Stimulated activated naive B cell treated with anti-CD40 and anti-IgM and Interleukin-4, amounts not matched to agents 10 μg/mL and 1 μg/mL and 100 μg/mL, for 72 hours (primary cell): ENCODE data around the gene SCFD2.
"Not testable (repeated sequence)": the region's sequence is repeated elsewhere in the genome, so short reads cannot be mapped to it uniquely, and the experiment has no call there.

Experiments used
- ATAC-seq, 2 donors: fragments of 150-1000 bp; cut with Tn5 transposase; replicated peaks; 2 replicates each; pipeline ENCODE4 v1.10.0; 2021; ENCODE audit warnings: moderate library complexity in 1 of 2
- DNase-seq: peaks from one replicate; pipeline ENCODE4 v3.0.0; 2021
- H3K27ac Mint-ChIP-seq: one replicate; pipeline ENCODE4 v1.8.0; 2022; ENCODE audit warnings: mild to moderate bottlenecking, mixed read lengths
- H3K27me3 Mint-ChIP-seq, 2 donors: one replicate each; pipeline ENCODE4 v1.8.0; 2022; ENCODE audit warnings: mixed read lengths in 2 of 2
- H3K36me3 Mint-ChIP-seq, 2 donors: one replicate each; pipeline ENCODE4 v1.8.0; 2022; ENCODE audit warnings: mixed read lengths in 2 of 2, mild to moderate bottlenecking in 1 of 2
- H3K4me1 Mint-ChIP-seq, 2 donors: one replicate each; pipeline ENCODE4 v1.8.0; 2022; ENCODE audit warnings: mixed read lengths in 2 of 2, mild to moderate bottlenecking in 1 of 2
- H3K4me3 Mint-ChIP-seq, 2 donors: one replicate each; pipeline ENCODE4 v1.8.0; 2022; ENCODE audit warnings: mild to moderate bottlenecking in 2 of 2, mixed read lengths in 2 of 2, moderate library complexity in 1 of 2
- H3K9me3 Mint-ChIP-seq, 2 donors: one replicate each; pipeline ENCODE4 v1.8.0; 2022; ENCODE audit warnings: mixed read lengths in 2 of 2, mild to moderate bottlenecking in 1 of 2

SCFD2 gene

DNA sequence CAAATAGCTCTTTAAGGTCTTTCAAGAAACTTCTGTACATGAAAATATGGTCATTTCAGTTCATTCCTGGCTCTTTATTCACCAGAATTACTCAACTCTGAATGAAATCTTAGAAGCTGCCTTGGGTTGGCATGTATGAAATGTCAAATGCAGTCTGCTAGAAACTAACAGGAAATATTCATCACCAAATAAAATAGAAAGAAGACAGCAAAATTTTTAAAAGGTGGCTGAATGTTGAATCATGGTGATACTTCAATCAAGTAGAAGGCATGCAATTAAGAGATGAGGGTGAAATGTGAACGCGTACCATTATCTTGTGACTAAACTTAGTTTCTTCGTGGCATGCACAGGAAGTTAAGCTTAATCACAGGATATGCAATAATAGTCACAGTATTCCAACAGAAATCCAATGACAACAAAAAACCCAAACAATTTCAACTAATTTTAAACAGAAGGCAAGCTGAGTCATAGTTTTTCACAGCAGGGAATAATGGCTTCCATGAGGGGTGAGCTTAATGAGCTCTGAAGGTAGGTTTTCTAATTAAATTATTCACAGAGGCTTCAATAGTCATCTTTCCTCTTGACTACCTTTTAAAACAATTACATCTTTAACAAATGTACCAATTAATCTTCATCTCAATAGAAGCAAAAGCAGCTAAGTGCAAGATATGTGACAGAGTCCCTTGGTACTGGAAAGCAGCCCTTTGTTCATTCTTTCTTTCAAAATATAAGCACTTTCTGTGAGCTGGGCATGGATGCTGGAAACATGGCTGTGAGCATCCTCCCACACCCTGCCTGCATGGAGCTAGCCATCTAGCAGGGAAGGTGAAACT is 44.5 kb downstream of the SCFD2 start:
- H3K27ac Mint-ChIP-seq: no peak overlapping the region

DNA sequence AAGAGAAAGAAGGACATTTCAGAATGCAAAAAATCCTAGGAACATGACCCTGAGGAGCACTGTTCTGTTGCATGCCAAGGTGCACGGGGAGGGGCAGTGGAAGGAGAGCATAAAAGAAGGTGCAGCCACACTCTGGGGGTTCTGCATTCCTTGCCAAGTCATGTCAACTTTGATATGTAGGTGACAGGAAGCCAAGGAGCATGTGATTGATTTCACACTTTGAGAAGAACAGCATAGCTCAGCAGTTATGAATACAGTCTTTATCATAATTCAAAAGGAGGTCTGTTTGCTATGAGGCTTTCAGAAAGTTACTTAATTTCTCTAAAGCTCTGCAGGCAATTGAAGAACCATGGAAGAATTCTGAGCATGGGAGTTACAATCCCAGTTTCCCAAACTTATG is 50.6 kb downstream of the SCFD2 start:
- no peak overlapping the region for H3K4me3 Mint-ChIP-seq
- H3K36me3 Mint-ChIP-seq: peaks cover 12 to 20% of the 10 kb centered on the region in 2 donors
- H3K27ac Mint-ChIP-seq: no peak overlapping the region
- no peaks in the 10 kb centered on the region for H3K27me3 Mint-ChIP-seq
- no peaks in the 10 kb centered on the region for H3K9me3 Mint-ChIP-seq
- no peak for DNase-seq
- peaks cover 8 to 17% of the 10 kb centered on the region in 2 donors for H3K4me1 Mint-ChIP-seq
- ATAC-seq: no peak

More for the DNA sequence above, 44.5 kb downstream of the SCFD2 start:
- DNase-seq: no peak
- peaks cover 11 to 24% of the 10 kb centered on the region in 2 donors for H3K4me1 Mint-ChIP-seq
- peaks cover 0 to 2% of the 10 kb centered on the region in 2 donors for H3K9me3 Mint-ChIP-seq
- H3K27me3 Mint-ChIP-seq: no peaks in the 10 kb centered on the region
- H3K36me3 Mint-ChIP-seq: peaks cover 10 to 13% of the 10 kb centered on the region in 2 donors
- ATAC-seq: no peak
- H3K4me3 Mint-ChIP-seq: no peak overlapping the region

DNA sequence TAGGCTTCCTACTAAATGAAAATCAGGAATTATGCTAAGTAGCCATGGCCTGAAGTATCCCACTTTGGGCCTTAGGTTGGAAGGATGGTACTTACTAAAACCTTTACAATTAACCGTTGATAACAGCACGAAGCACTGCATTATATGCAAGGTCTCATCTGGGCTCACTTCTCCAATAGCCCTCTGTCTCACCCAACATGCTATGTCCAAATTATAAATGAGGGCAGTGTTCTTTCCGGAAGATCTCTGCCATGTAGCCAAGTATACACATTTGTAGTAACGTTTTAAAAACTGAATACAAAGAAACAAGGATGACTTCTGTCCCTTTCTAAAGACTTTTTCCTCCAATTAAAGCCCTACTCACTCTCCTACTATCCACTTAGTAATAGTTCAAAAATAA is 51.6 kb downstream of the SCFD2 start:
- H3K36me3 Mint-ChIP-seq: peaks cover 13 to 22% of the 10 kb centered on the region in 2 donors
- DNase-seq (no peak), ATAC-seq (no peak)
- H3K4me1 Mint-ChIP-seq: peaks cover 12 to 22% of the 10 kb centered on the region in 2 donors
- H3K27me3 Mint-ChIP-seq: no peaks in the 10 kb centered on the region
- H3K27ac Mint-ChIP-seq: no peak overlapping the region
- H3K4me3 Mint-ChIP-seq: no peak overlapping the region
- no peaks in the 10 kb centered on the region for H3K9me3 Mint-ChIP-seq

DNA sequence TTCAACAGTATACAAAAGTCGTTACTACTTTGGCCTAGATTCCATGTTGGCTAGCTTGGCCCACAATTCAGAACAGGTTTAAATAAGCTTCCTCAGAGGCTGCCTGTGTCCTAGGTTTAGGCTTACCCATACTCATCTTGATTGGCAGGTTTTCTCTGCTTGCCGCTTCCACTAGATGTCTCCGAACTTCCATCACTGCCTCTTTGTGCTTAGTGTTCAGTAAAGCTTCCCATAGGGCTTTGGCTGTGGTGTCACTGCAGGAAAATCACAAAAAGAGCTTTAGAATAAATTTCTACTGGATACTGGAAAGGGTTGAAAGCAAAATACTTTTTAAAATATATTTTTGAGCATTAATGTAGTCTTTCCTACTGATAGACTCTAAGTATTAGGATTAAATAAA is 52.4 kb downstream of the SCFD2 start:
- Mint-ChIP-seq H3K4me3 (no peak overlapping the region), H3K9me3 (no peaks in the 10 kb centered on the region), H3K36me3 (peaks cover 14 to 27% of the 10 kb centered on the region in 2 donors), H3K4me1 (peaks cover 13 to 29% of the 10 kb centered on the region in 2 donors), H3K27me3 (no peaks in the 10 kb centered on the region), H3K27ac (no peak overlapping the region)
- no peak for DNase-seq
- no peak for ATAC-seq

DNA sequence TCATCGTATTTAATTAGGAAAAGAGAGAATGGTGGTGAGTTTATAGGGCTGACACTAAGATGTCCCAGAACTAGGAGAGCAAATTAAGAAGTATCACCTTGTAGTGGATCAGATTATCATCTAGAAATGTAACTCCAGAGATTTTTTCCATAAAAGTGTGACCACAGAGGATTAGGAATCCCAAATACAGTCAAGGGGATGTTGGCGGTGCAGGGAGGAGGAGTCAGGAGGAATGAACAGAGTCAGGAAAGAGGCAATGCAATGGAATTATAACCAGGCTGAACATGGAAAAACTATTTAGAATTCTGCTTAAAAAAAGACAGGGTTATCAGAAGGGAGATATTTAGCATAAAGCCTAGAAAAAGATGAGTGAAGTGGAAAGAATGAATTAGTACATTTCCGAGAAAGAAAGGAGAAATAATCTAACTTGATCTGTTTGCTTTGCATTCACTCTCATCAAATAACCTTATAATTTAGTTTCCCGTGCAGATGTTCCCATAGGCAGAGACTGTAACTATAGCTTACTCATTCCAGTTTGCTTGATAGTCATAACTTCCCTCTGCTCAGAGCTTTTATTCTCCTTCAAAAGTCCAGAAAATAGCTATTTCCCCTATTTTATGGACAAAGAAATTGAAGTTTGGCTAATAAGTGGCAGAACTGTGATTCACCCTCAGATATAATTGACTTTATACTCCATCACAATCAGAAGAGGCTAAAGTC is 56.4 kb downstream of the SCFD2 start:
- peak in 1 of 2 donors; percentile 44 for ATAC-seq
- H3K27me3 Mint-ChIP-seq: no peaks in the 10 kb centered on the region
- peaks cover 33 to 58% of the 10 kb centered on the region in 2 donors for H3K36me3 Mint-ChIP-seq
- peak overlapping the region; percentile 56 for H3K27ac Mint-ChIP-seq
- no peak for DNase-seq
- no peak overlapping the region for H3K4me3 Mint-ChIP-seq
- H3K9me3 Mint-ChIP-seq: peaks cover under 1 to 4% of the 10 kb centered on the region in 2 donors
- peaks cover 18 to 35% of the 10 kb centered on the region in 2 donors for H3K4me1 Mint-ChIP-seq

DNA sequence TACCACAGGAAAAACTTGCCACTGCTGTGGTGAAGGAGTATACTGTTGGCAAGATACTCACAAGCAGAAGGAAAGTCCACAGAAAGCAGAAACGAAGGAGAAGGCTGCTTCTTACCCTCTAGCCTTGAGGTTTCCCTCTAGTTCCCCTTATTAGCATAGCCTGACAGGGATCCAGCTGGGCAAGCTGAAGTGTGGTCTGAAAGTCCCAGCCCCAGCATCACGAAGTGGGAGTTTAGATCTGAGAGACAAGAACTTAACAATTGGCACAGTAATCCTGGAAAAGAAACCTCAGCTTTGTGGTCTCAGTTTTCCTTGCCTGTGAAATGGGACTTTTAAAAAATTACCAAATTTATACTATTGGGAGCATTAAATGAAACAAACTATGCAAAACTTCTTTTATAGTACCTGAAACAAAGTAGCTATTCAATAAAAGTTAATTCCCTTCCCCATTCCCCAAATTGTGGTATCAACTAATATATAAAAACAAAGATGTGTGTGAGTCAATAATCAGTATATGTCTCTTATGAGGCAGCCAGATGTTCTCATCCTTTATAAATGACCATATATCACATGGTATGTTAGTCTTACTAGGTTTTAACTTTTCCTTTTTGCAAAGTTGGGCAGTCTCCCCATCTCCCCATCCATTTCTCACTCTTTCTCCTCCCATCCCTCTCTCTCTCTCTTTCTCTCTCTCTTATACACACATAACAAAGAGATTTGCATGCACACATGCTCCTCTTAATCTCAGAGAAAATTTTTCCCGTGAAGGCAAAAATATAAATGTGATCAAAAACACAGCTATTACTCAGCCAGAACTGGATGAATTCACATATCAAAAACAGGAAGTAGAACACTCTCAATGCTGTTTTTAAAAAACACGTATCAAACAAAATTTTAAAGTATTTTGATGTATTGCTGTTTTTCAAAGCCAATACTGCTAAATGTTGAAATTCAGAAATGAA is 57.8 kb downstream of the SCFD2 start:
- no peak overlapping the region for H3K27ac Mint-ChIP-seq
- H3K4me3 Mint-ChIP-seq: peak overlapping the region; percentile 2 to 15
- H3K27me3 Mint-ChIP-seq: no peaks in the 10 kb centered on the region
- peaks cover 4 to 10% of the 10 kb centered on the region in 2 donors for H3K9me3 Mint-ChIP-seq
- peaks cover 18 to 35% of the 10 kb centered on the region in 2 donors for H3K4me1 Mint-ChIP-seq
- H3K36me3 Mint-ChIP-seq: peaks cover 41 to 65% of the 10 kb centered on the region in 2 donors
- DNase-seq (peak; percentile 1), ATAC-seq (peak; percentile 74 to 91)

DNA sequence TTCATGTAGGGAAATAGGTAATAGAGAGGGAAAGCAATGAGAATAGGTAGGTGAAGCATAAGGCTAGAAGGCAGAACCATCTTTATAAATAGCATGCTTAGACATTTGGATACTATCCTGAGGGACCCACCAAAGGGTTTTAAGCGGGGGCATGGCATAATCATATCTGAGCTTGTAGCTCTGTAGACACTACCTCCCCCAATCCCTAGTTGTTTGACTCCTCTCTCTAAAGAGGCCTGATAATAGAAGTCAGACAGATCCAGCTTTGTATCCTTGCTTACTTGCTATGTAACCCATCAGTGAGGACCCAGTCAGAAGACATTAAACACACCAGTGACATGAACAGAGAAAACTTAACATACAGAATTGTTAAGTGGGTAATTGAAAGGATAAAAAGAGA is 58.7 kb downstream of the SCFD2 start:
- no peak for DNase-seq
- no peak overlapping the region for H3K4me3 Mint-ChIP-seq
- no peaks in the 10 kb centered on the region for H3K27me3 Mint-ChIP-seq
- H3K27ac Mint-ChIP-seq: no peak overlapping the region
- H3K4me1 Mint-ChIP-seq: peaks cover 18 to 35% of the 10 kb centered on the region in 2 donors
- ATAC-seq: no peak
- H3K9me3 Mint-ChIP-seq: peaks cover 4 to 11% of the 10 kb centered on the region in 2 donors
- H3K36me3 Mint-ChIP-seq: peaks cover 39 to 63% of the 10 kb centered on the region in 2 donors

DNA sequence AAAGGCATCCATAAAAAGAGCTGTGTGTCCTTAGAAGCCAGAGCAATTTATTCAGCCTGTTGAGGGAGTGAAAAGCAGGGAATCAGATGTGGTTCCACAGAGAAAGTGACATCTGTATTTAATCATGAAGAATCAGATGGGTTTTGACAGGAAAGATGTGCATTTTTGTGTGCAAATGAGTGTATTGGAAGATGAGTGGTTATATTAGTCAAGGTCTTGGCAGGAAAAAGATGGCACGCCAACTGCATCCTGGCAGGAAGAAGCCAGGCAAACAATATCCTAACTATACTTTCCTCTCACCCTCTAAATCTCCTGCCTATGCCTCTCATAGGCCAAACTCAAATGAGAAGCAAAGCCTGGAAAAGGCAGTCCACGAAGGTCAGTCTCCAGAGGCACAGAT is 59.1 kb downstream of the SCFD2 start:
- Mint-ChIP-seq H3K9me3 (peaks cover 4 to 11% of the 10 kb centered on the region in 2 donors), H3K27ac (no peak overlapping the region), H3K27me3 (no peaks in the 10 kb centered on the region), H3K4me3 (no peak overlapping the region), H3K4me1 (peaks cover 16 to 35% of the 10 kb centered on the region in 2 donors), H3K36me3 (peaks cover 42 to 64% of the 10 kb centered on the region in 2 donors)
- ATAC-seq (no peak), DNase-seq (no peak)

DNA sequence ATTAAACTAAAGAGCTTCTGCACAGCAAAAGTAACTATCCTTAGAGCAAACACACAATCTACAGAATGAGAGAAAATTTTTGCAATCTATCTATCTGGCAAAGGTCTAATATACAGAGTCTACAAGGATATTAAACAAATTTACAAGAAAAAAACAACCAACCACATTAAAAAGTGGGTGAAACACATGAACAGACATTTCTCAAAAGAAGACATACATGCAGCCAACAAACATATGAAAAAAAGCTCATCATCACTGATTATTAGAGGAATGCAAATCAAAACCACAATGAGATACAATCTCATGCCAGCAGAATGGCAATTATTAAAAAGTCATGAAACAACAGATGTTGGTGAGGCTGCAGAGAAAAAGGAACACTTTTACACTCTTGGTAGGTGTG is 73.7 kb downstream of the SCFD2 start:
- H3K4me3 Mint-ChIP-seq, H3K27me3 Mint-ChIP-seq, DNase-seq, H3K27ac Mint-ChIP-seq, ATAC-seq, H3K4me1 Mint-ChIP-seq: not testable (repeated sequence)
- peaks cover 44 to 46% of the 10 kb centered on the region in 2 donors for H3K9me3 Mint-ChIP-seq
- peaks cover 34 to 71% of the 10 kb centered on the region in 2 donors for H3K36me3 Mint-ChIP-seq

DNA sequence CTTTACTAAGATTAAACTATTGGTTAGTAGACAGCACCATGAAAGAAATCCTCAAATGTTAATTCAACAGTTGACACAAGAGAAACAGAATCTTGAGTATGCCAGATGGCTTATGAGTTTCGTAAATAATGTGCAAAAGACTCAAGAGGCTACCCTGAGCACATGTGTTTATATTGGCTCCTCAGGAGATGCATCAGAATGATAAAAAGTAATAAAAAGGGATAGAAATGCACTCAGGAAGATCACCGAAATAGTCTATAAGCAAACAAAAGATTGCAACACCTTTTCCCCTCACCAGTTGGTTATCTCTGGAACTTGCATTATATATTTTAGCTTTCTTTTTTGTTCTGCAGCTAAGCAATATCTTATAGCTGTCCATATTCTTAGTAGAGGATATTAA is 84.4 kb downstream of the SCFD2 start:
- ATAC-seq: no peak
- Mint-ChIP-seq H3K4me1 (no peaks in the 10 kb centered on the region), H3K27ac (no peak overlapping the region), H3K9me3 (peaks cover 5 to 7% of the 10 kb centered on the region in 2 donors), H3K4me3 (no peak overlapping the region), H3K36me3 (peaks cover 18 to 50% of the 10 kb centered on the region in 2 donors), H3K27me3 (no peaks in the 10 kb centered on the region)
- DNase-seq: no peak

DNA sequence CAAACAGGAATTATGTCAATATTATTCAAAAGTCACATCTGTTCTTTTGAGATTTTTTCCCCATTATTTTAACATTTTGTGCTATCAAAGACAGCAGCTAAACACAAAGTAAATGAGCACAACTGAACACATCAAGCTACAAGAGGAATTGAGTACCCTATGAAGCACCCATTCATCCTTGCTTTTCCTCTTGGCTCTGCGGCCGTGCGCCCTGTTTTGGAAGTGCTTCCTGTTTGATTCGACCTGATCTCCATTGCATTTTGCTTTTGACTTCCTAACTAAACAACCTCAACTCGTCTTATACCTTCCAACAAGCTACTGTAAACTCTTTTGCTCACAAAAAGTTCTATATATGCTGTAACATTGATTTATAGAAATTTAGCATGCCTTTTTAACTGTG is 85.0 kb downstream of the SCFD2 start:
- Mint-ChIP-seq H3K4me1 (no peaks in the 10 kb centered on the region), H3K27ac (no peak overlapping the region), H3K4me3 (no peak overlapping the region), H3K9me3 (peaks cover 5 to 7% of the 10 kb centered on the region in 2 donors), H3K36me3 (peaks cover 18 to 50% of the 10 kb centered on the region in 2 donors), H3K27me3 (no peaks in the 10 kb centered on the region)
- ATAC-seq (no peak), DNase-seq (no peak)

DNA sequence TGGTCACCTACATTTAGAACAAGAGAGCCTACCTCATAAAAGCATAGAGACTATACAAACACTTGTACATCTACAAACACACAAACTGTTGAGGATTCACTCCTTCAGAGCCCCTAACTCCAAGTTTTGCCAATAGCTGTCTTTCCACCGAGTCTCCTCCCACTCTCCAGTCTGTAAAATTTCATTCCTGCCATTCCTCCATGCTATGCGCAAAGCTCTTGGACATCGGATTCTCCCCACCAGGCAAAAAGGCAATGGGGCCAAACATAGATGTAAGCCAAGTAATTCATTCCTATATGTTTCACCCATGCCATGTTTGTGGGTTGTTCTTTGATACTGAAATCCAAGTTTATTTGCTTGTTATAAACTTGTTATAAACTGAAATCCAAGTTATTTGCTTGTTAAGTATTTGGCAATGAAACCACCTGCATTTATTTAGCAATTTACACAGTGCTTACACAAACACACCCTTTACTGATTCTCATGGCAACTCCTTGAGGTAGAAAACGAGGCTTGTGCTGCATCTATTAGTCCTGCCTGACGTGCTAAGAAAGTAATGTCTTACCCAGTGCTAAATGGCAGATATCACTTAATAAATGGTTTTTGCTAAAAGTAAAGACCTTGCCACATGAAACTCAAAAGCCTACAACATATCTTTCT is 91.1 kb downstream of the SCFD2 start:
- Mint-ChIP-seq H3K4me1 (no peaks in the 10 kb centered on the region), H3K4me3 (no peak overlapping the region), H3K27ac (no peak overlapping the region), H3K36me3 (peaks cover 28 to 46% of the 10 kb centered on the region in 2 donors), H3K9me3 (peaks cover 3% of the 10 kb centered on the region in 2 donors), H3K27me3 (no peaks in the 10 kb centered on the region)
- DNase-seq (no peak), ATAC-seq (no peak)

DNA sequence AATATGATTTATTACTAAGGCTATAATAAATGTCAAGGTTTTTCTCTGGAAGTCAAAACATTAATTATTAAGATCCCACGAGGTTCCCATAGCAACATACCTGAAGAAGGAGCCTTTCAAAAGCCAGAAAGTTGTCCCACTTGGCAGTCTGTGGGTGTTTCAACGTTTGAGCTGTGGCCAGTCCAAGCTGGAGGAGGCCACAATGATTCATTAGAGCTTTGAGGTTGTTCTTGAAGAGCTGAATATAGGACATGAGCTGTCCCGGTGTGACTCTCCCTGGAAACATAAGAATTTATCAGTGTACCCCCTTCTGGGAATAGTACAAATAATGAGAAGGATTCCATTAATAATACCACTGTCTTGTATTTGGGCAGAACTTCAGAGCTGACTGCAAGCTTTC is 92.1 kb downstream of the SCFD2 start:
- H3K9me3 Mint-ChIP-seq: no peaks in the 10 kb centered on the region
- ATAC-seq (no peak), DNase-seq (no peak)
- H3K4me1 Mint-ChIP-seq: no peaks in the 10 kb centered on the region
- no peaks in the 10 kb centered on the region for H3K27me3 Mint-ChIP-seq
- H3K4me3 Mint-ChIP-seq: no peak overlapping the region
- peaks cover 25 to 44% of the 10 kb centered on the region in 2 donors for H3K36me3 Mint-ChIP-seq
- no peak overlapping the region for H3K27ac Mint-ChIP-seq
